K562 (cell line): ENCODE results near the gene EXOC2. TPM values are rescaled to one million over a fixed set of nuclear protein-coding genes. Genes with fewer than 3 reads are reported as not detected.

Experiments
- ATF7 ChIP-seq: fragments of 450-650 bp; IDR thresholded peaks from 2 replicates; pipeline ENCODE4 v1.7.1; 2014; ENCODE audit warnings: mild to moderate bottlenecking, moderate library complexity
- CEBPB ChIP-seq: fragments of 450-650 bp; IDR thresholded peaks from 2 replicates; pipeline ENCODE4 v1.6.1; 2016; ENCODE audit warnings: missing genetic modification characterization, missing compliant biosample characterization
- CEBPZ ChIP-seq: fragments of 150-350 bp; IDR thresholded peaks from 2 replicates; pipeline ENCODE4 v1.6.1; 2014; ENCODE audit warnings: low read depth, mild to moderate bottlenecking, low read length, borderline replicate concordance
- CLOCK ChIP-seq: fragments of 250-450 bp; sonication (Bioruptor Pico); IDR thresholded peaks from 2 replicates; pipeline ENCODE4 v1.4.0; 2020; ENCODE audit warnings: mild to moderate bottlenecking, moderate library complexity, borderline replicate concordance
- GABPB1 ChIP-seq: sonication (generic); formaldehyde crosslinking; IDR thresholded peaks from 2 replicates; pipeline ENCODE4 v1.8.0; 2022; ENCODE audit warnings: mild to moderate bottlenecking, missing genetic modification reagents
- HNRNPUL1 ChIP-seq: fragments of 200-400 bp; formaldehyde crosslinking; IDR thresholded peaks from 2 replicates; pipeline ENCODE4 v1.6.1; 2017; ENCODE audit warnings: low read length
- KLF10 ChIP-seq: fragments of 250-450 bp; sonication (Bioruptor Pico); IDR thresholded peaks from 2 replicates; pipeline ENCODE4 v1.6.1; 2021; ENCODE audit warnings: matching md5 sums
- MBD2 ChIP-seq: sonication (generic); IDR thresholded peaks from 2 replicates; pipeline ENCODE4 v1.6.1; 2016; ENCODE audit warnings: low read depth, borderline replicate concordance
- PCBP1 ChIP-seq: fragments of 200-400 bp; formaldehyde crosslinking; IDR thresholded peaks from 2 replicates; pipeline ENCODE4 v1.6.1; 2018; ENCODE audit warnings: mild to moderate bottlenecking, low read depth, low read length; ENCODE audit not compliant: poor library complexity, severe bottlenecking
- POLR2AphosphoS5 ChIP-seq: IDR thresholded peaks from 2 replicates; pipeline ENCODE4 v1.6.1; 2011; ENCODE audit warnings: mild to moderate bottlenecking, low read depth, low read length, moderate library complexity; ENCODE audit not compliant: control insufficient read depth, insufficient read depth
- RBBP5 ChIP-seq: fragments of 200-600 bp; sonication (generic); IDR thresholded peaks from 2 replicates; pipeline ENCODE4 v1.6.1; 2012; ENCODE audit warnings: borderline replicate concordance, mild to moderate bottlenecking, low read length, control low read depth, inconsistent platforms; ENCODE audit not compliant: insufficient read depth, poor library complexity, severe bottlenecking
- SPI1 ChIP-seq: IDR thresholded peaks from 2 replicates; pipeline ENCODE4 v1.6.1; 2011; ENCODE audit warnings: low read depth, low read length, control low read depth, borderline replicate concordance
- TCF7L2 ChIP-seq: fragments of 150-350 bp; IDR thresholded peaks from 2 replicates; pipeline ENCODE4 v1.6.1; 2016; ENCODE audit warnings: low read depth, mild to moderate bottlenecking, low read length, moderate library complexity
- TFAM ChIP-seq: fragments of 250-450 bp; sonication (Bioruptor Pico); conservative IDR thresholded peaks from 2 replicates; pipeline ENCODE4 v1.5.0; 2021; ENCODE audit warnings: mild to moderate bottlenecking, moderate library complexity
- TGIF2 ChIP-seq: sonication (generic); formaldehyde crosslinking; IDR thresholded peaks from 2 replicates; pipeline ENCODE4 v1.8.1; 2022; ENCODE audit warnings: mild to moderate bottlenecking, missing genetic modification reagents, moderate library complexity
- ZNF165 ChIP-seq: fragments of 250-450 bp; sonication (Bioruptor Pico); IDR thresholded peaks from 2 replicates; pipeline ENCODE4 v1.4.0; 2020; ENCODE audit warnings: borderline replicate concordance
- ZNF3 ChIP-seq: fragments of 250-450 bp; sonication (Bioruptor Pico); IDR thresholded peaks from 2 replicates; pipeline ENCODE4 v1.5.0; 2021; ENCODE audit warnings: mild to moderate bottlenecking, moderate library complexity
- ZNF316 ChIP-seq: fragments of 450-650 bp; IDR thresholded peaks from 2 replicates; pipeline ENCODE4 v1.6.1; 2016
- polyA plus RNA-seq, 8 experiments: library from polyadenylated mRNA; depleted of rRNA in 4 of 8; stranded (reverse) in 5 of 8; unstranded in 3 of 8; fragments of >200 nt; fragmentation: Nextera tagmentation in 2 of 8; fragmentation: Illumina TruSeq in 1 of 8; extraction: Ambion mirVana in 2 of 8; extraction: Trizol in 1 of 8; gene quantifications; 2 replicates each; pipeline versions ENCODE4 v1.2.1 to v1.2.3, GENCODE V29; 2011 to 2014; ENCODE audit warnings: inconsistent platforms in 1 of 8, missing spikeins in 1 of 8
- total RNA-seq, 7 experiments: library from RNA; depleted of rRNA in 6 of 7; stranded (reverse); fragments of >200 nt in 6 of 7; fragmentation: Illumina TruSeq in 2 of 7; extraction: Trizol in 2 of 7; gene quantifications; 2 replicates each; pipeline versions ENCODE4 v1.2.1 to v1.2.3, GENCODE V29; 2011 to 2021; ENCODE audit warnings: low replicate concordance in 1 of 7

The EXOC2 gene
- total and polyA plus RNA-seq, 9 of the 15 experiments (the other 6 are each of a cell fraction or from before 2014, with no cell fraction given) = 12.2 to 30.2 (median 24.2) TPM

- TF ChIP-seq CLOCK (CRISPR knock-in tag) = no peak
- no peak for TF ChIP-seq GABPB1 (CRISPR knock-in tag)
- no peak for TF ChIP-seq KLF10 (CRISPR knock-in tag)
- no peak for TF ChIP-seq ZNF3
- TF ChIP-seq CEBPZ = no peak
- TF ChIP-seq MBD2 = no peak
- TF ChIP-seq ATF7 = no peak
- no peak for TF ChIP-seq PCBP1
- no peak for TF ChIP-seq POLR2AphosphoS5
- no peak for TF ChIP-seq TGIF2 (CRISPR knock-in tag)
- TF ChIP-seq RBBP5 = no peak
- TF ChIP-seq HNRNPUL1 = no peak
- no peak for TF ChIP-seq CEBPB (tag)
- TF ChIP-seq TCF7L2 = no peak
- TF ChIP-seq ZNF316 = peak; percentile 68
- TF ChIP-seq TFAM (CRISPR knock-in tag) = no peak
- TF ChIP-seq ZNF165 (CRISPR knock-in tag) = no peak
- TF ChIP-seq SPI1 = 0 out of 2 replicates have a peak, but pooled peaks have one; percentile 9
Observed at GRCh38 chr6:659716-660581, 33.0 kb downstream of the EXOC2 start (continued).
